A549 (cell line): ENCODE data around the gene CCDC71. TPM values are rescaled to one million over a fixed set of nuclear protein-coding genes. Genes with fewer than 3 reads are reported as not detected.

ENCODE experiments used
- ATAC-seq, 2 experiments: fragments of 200-7000 bp in 1 of 2; fragments of >200 bp in 1 of 2; cut with Nextera tagmentation in 1 of 2; cut with Tn5 transposase in 1 of 2; 3 replicates each; pipeline versions ENCODE4 v1.8.0 to v1.9.1; 2018 to 2020; ENCODE audit warnings: mild to moderate bottlenecking in 1 of 2, moderate library complexity in 1 of 2
- CTCF ChIA-PET: fragments of 300-600 bp; sonication (Branson Sonifier 250); formaldehyde crosslinking; extraction: SDS; loops from one replicate; lab custom pipeline; 2021; ENCODE audit warnings: antibody characterized with exemption, inconsistent platforms; lab: Yijun Ruan, JAX
- POLR2A ChIA-PET: fragments of 350-600 bp; formaldehyde crosslinking; extraction: SDS; loops from one replicate; lab custom pipeline; 2021; ENCODE audit warnings: antibody characterized with exemption, inconsistent platforms; lab: Yijun Ruan, JAX
- DNase-seq, 2 experiments: peaks; one replicate each; pipeline versions ENCODE4 v3.0.0 to v3.0.0-alpha.2; 2011 to 2016; ENCODE audit warnings: low read depth in 1 of 2, low spot score in 1 of 2
- FAIRE-seq: peaks from 2 replicates; lab custom pipeline; 2011; peaks lifted over from hg19 to GRCh38; lab: Jason Lieb, UNC
- H3K27ac ChIP-seq, 2 experiments: fragments of >200 bp; sonication (Bioruptor Twin); formaldehyde crosslinking; 3 replicates each; pipeline ENCODE4 v1.5.1; 2016 to 2017
- H3K4me1 ChIP-seq: fragments of >200 bp; sonication (Bioruptor Twin); formaldehyde crosslinking; 3 replicates; pipeline ENCODE4 v1.6.1; 2016
- H3K4me2 ChIP-seq: fragments of >200 bp; sonication (Bioruptor Twin); formaldehyde crosslinking; 3 replicates; pipeline ENCODE4 v1.6.1; 2016
- H3K4me3 ChIP-seq: fragments of >200 bp; sonication (Bioruptor Twin); formaldehyde crosslinking; 3 replicates; pipeline ENCODE4 v1.5.1; 2016
- H3K9me3 ChIP-seq: fragments of >200 bp; sonication (Bioruptor Twin); formaldehyde crosslinking; 3 replicates; pipeline ENCODE4 v1.6.1; 2016
- CBX2 ChIP-seq: fragments of 200-600 bp; sonication (generic); IDR thresholded peaks from 2 replicates; pipeline ENCODE4 v1.6.1; 2016; ENCODE audit warnings: low read depth, mild to moderate bottlenecking, borderline replicate concordance
- CBX8 ChIP-seq: fragments of 200-600 bp; sonication (generic); IDR thresholded peaks from 2 replicates; pipeline ENCODE4 v1.6.1; 2016
- CEBPB ChIP-seq, 2 experiments: fragments of >200 bp in 1 of 2; sonication (Bioruptor Twin) in 1 of 2; formaldehyde crosslinking in 1 of 2; IDR thresholded peaks; 2 replicates each; pipeline ENCODE4 v1.6.1; 2012 to 2016
- EHMT2 ChIP-seq: fragments of 200-600 bp; sonication (generic); IDR thresholded peaks from 2 replicates; pipeline ENCODE4 v1.6.1; 2016; ENCODE audit warnings: antibody characterized with exemption, low read depth, mild to moderate bottlenecking, moderate library complexity
- FOXS1 ChIP-seq: fragments of 250-450 bp; sonication (Bioruptor Pico); IDR thresholded peaks from 2 replicates; pipeline ENCODE4 v1.5.0; 2020; ENCODE audit warnings: mild to moderate bottlenecking, moderate library complexity
- GATA3 ChIP-seq: IDR thresholded peaks from 2 replicates; pipeline ENCODE4 v1.6.1; 2012; ENCODE audit warnings: borderline replicate concordance
- HOXA7 ChIP-seq: fragments of 250-450 bp; sonication (Bioruptor Pico); IDR thresholded peaks from 2 replicates; pipeline ENCODE4 v1.5.0; 2020; ENCODE audit warnings: mild to moderate bottlenecking, moderate library complexity
- HOXB5 ChIP-seq: fragments of 250-450 bp; sonication (Bioruptor Pico); IDR thresholded peaks from 2 replicates; pipeline ENCODE4 v1.5.0; 2020; ENCODE audit warnings: mild to moderate bottlenecking, moderate library complexity
- MYC ChIP-seq: IDR thresholded peaks from 2 replicates; pipeline ENCODE4 v1.6.1; 2012; ENCODE audit warnings: mild to moderate bottlenecking, inconsistent platforms, low read length, improper control_type of control experiment, borderline replicate concordance
- NFE2L2 ChIP-seq: fragments of 150-350 bp; conservative IDR thresholded peaks from 2 replicates; pipeline ENCODE4 v1.6.1; 2014; ENCODE audit warnings: low read length
- NPAS2 ChIP-seq: fragments of 250-450 bp; sonication (Bioruptor Pico); IDR thresholded peaks from 2 replicates; pipeline ENCODE4 v1.8.0; 2022; ENCODE audit warnings: mild to moderate bottlenecking, moderate library complexity, borderline replicate concordance
- PBX3 ChIP-seq: IDR thresholded peaks from 2 replicates; pipeline ENCODE4 v1.6.1; 2012
- RARB ChIP-seq: fragments of 250-450 bp; sonication (Bioruptor Pico); IDR thresholded peaks from 2 replicates; pipeline ENCODE4 v1.8.0; 2021; ENCODE audit warnings: mild to moderate bottlenecking, moderate library complexity
- REST ChIP-seq: fragments of 200-600 bp; sonication (generic); IDR thresholded peaks from 2 replicates; pipeline ENCODE4 v1.6.1; 2016; ENCODE audit warnings: antibody characterized with exemption, mild to moderate bottlenecking, moderate library complexity
- SREBF2 ChIP-seq: fragments of 450-650 bp; IDR thresholded peaks from 2 replicates; pipeline ENCODE4 v1.6.1; 2014; ENCODE audit warnings: mild to moderate bottlenecking, moderate library complexity
- TP53 ChIP-seq: fragments of 250-450 bp; sonication (Bioruptor Pico); IDR thresholded peaks from 2 replicates; pipeline ENCODE4 v1.5.0; 2021; ENCODE audit warnings: mild to moderate bottlenecking, moderate library complexity
- ZSCAN20 ChIP-seq: fragments of 250-450 bp; sonication (Bioruptor Pico); IDR thresholded peaks from 2 replicates; pipeline ENCODE4 v1.8.0; 2022; ENCODE audit warnings: mild to moderate bottlenecking, moderate library complexity
- WGBS: methylation state at CpG from one replicate; pipeline ENCODE4 v1.1.6; 2017; ENCODE audit errors: missing lambda C conversion rate; 5-methylcytosine and 5-hydroxymethylcytosine counted together
- polyA plus RNA-seq, 4 experiments: library from polyadenylated mRNA; depleted of rRNA in 3 of 4; stranded (reverse); fragments of >200 nt; fragmentation: RNase III in 1 of 4; extraction: RNeasy Plus Mini Kit Qiagen cat#74134 plus additional on column Dnase treatment in 1 of 4; gene quantifications; 2 replicates in 3 of 4; 3 replicates in 1 of 4; pipeline ENCODE4 v1.2.3, GENCODE V29; 2011 to 2017

CCDC71 gene
- polyA plus RNA-seq, 2 of the 4 experiments (the other 2 are of a cell fraction): 9.6 to 13.4 TPM

- Histone ChIP-seq H3K4me1 (no peaks in the 10 kb centered on the region), H3K4me2 (no peak overlapping the region), H3K4me3 (no peak overlapping the region), H3K9me3 (no peaks in the 10 kb centered on the region), H3K27ac (no peak overlapping the region)
- CTCF ChIA-PET: interaction anchor here (0.7 to 2.1 kb wide), 3 partner anchors 11 to 63 kb away, joined by 3 to 7 read pairs (median 4); partner anchors contain the start of gene QRICH1
- no peak for DNase-seq
- POLR2A ChIA-PET: interaction anchor here (0.5 to 0.7 kb wide), 2 partner anchors 30 to 343 kb away, joined by 3 read pairs; no protein-coding TSS in a partner anchor
- no peak for TF ChIP-seq CEBPB (IDR thresholded peaks at IDR 0.05)
- TF ChIP-seq PBX3: no peak
- TF ChIP-seq FOXS1 (CRISPR knock-in tag): no peak
- no peak for TF ChIP-seq NFE2L2
- no peak for TF ChIP-seq REST
- TF ChIP-seq SREBF2: no peak
- TF ChIP-seq MYC: no peak
- TF ChIP-seq NPAS2 (CRISPR knock-in tag): no peak
- TF ChIP-seq EHMT2: no peak
- no peak for TF ChIP-seq RARB (CRISPR knock-in tag)
- no peak for TF ChIP-seq HOXB5 (CRISPR knock-in tag)
- no peak for TF ChIP-seq ZSCAN20 (CRISPR knock-in tag)
- no peak for ATAC-seq
- WGBS: 62% methylated on average over 1 of the region's 1 CpG
- no peak for FAIRE-seq
Observed at GRCh38 chr3:49157289-49157688, 8.8 kb downstream of the CCDC71 start.

GRCh38 chr3:49153349-49153912 is 12.7 kb downstream of the CCDC71 start:
- no peak overlapping the region for H3K4me2 ChIP-seq
- 73% methylated on average over 3 of the region's 3 CpGs for WGBS
- no peak for TF ChIP-seq TP53 (CRISPR knock-in tag)
- no peak for TF ChIP-seq CEBPB (IDR thresholded peaks at IDR 0.05)
- TF ChIP-seq RARB (CRISPR knock-in tag): no peak
- TF ChIP-seq, all 56 proteins: peak for 0
- no peak for FAIRE-seq
- no peak overlapping the region for H3K27ac ChIP-seq
- 0 out of 6 replicates have a peak, but pooled peaks of 1 of the 2 experiments have one; percentile 10 for ATAC-seq
- no peaks in the 10 kb centered on the region for H3K4me1 ChIP-seq
- ChIA-PET POLR2A (no interaction called here), CTCF (interaction anchor here (0.6 to 1.3 kb wide), 3 partner anchors 18 to 59 kb away, joined by 3 to 4 read pairs (median 3); partner anchors contain the start of genes KLHDC8B and QRICH1)
- no peak for DNase-seq
- H3K4me3 ChIP-seq: no peak overlapping the region
- no peaks in the 10 kb centered on the region for H3K9me3 ChIP-seq

- POLR2A ChIA-PET: interaction anchor here (0.7 kb wide), 1 partner anchor 17 kb away, joined by 6 read pairs; no protein-coding TSS in a partner anchor
- no peaks in the 10 kb centered on the region for H3K4me1 ChIP-seq
- H3K4me3 ChIP-seq: no peak overlapping the region
- H3K4me2 ChIP-seq: no peak overlapping the region
- ATAC-seq: no peak
- no peak for DNase-seq
- H3K9me3 ChIP-seq: no peaks in the 10 kb centered on the region
- TF ChIP-seq CBX8 (no peak), GATA3 (no peak), ZSCAN20 (CRISPR knock-in tag) (no peak), SREBF2 (no peak), CBX2 (no peak), HOXA7 (CRISPR knock-in tag) (no peak), CEBPB (IDR thresholded peaks at IDR 0.05) (no peak)
- no peak overlapping the region for H3K27ac ChIP-seq
- no peak for FAIRE-seq
- whole genome bisulfite sequencing: 100% methylated on average over 1 of the region's 2 CpGs
- CTCF ChIA-PET: no interaction called here
Observed at GRCh38 chr3:49151610-49152009, 14.5 kb downstream of the CCDC71 start.
